Suppressor macrophage treated with lipopolysaccharide for 4 hours (primary cell): Measurements from ENCODE around the gene PRRT2.
"Not testable (repeated sequence)": the region's sequence is repeated elsewhere in the genome, so short reads cannot be mapped to it uniquely, and the experiment has no call there.

Experiments used
- DNase-seq: peaks from one replicate; pipeline ENCODE4 v3.0.0-alpha.2; 2020

The PRRT2 gene

DNA sequence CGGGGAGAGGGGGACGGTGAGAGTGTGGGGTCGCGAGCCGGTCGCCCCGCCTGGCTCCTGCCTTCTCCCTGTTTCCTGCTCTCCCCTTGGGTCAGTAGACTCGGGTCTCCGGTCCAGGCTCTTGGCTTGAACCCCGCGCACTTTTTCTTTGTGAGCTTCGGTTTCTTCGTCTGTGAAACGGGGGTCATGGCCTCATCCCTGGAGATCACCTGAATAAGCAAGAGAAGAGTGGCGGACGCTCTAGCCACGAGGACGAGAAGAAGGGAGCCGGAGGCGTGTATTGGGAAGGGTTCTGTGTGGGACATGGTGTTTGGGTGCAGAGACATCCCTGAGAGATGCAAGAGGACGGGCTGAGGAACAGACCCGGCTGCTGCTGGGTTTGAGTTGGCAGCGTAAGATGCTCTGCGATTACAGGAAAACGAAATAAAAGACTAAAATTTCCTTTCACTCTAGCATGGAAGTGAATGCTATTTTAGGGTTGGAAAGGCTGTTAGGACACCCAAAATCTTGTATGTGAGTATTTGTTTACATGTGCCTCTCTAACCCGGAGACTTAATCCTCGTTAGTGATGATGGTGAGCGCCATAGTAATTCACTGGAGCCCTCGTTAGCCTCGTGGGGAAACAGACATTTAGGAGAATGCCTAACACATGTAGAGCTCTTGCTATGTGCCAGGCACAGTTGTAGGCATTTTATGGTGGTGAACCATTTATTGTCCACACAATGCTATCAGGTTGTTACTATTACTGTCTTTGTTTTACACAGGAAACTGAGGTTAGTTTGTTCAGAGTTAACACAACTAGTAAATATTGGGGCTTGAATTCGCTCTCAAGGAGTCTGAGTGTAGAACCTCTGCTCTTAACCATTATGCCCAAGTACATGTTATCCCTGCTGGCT, 20.8 kb upstream of the PRRT2 start:
- no peak for DNase-seq

DNA sequence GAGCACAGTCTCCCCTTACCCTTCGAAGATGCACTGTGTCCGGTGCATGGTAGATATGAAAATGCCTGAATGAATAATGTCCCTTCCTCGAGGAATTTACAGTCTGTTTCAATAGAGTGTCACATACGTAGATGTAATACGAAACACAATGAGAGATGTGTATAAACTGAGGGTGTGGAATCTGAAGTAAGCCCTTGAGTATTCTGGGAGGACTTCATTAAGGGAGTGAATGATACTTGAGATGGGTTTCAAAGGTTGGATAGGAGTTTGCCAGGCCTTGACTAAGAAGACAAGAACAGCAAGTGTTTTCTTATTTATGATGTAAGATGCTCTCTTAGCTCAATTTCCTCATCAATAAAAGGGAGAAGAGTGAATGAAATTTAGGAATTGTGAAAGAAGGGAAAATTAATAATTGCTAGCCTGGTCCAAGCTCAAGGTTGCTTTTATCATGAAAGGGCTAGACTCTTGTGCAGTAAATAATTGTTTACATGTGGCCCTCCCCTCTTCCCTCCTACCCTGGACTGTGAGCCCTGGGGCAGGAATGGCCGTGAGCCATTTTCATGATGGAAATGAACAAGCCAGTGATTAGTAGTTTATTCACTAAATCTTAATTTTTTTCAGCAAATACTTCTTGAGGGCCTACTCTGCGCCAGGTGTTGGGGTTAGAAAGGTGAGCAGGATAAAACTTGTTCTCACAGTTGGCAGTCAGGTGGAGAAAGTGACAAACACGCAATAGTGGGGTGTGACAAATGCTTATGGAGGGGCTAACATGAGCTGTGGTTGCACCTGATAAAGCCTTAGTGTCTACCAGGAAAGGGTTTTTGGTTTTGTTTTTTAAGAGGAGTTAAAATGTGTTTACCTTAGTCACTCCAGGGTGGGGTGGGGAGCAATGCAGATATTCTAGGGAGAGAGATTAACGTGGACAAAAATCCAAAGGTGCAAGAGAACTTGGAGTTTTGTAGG, 19.9 kb upstream of the PRRT2 start:
- no peak for DNase-seq

DNA sequence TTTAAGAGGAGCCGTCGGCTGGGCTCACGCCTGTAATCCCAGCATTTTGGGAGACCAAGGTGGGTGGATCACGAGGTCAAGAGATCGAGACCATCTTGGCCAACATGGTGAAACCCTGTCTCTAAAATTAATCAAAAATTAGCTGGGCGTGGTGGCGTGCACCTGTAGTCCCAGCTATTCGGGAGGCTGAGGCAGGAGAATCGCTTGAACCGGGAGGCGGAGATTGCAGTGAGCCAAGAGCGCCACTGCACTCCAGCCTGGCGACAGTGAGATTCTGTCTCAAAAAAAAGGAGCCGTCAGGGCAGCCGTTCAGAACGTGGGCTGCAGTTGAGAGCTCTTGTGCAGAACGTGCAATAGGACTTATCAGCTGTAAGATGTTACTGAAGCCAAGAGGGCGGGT, 18.8 kb upstream of the PRRT2 start:
- not testable (repeated sequence) for DNase-seq

DNA sequence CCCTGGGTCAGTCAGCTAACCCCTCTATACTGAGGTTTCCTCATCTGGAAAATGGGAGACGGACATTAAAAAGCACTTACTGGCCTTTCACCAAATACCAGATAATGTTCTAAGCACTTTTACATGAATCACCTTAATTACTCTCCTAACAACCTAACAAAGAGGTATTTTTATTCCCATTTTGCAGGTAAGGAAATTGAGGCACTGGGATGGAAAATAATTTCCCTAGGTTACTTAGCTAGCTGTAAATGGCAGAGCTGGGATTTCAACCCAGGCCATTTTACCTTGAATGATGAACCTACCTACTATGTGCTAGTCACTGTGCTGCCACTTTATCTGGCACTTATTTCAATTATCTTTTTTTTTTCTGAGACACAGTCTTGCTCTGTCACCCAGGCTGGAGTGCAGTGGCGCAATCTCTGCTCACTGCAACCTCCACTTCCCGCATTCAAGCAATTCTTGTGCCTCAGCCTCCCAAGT, 17.7 kb upstream of the PRRT2 start:
- DNase-seq = no peak

DNA sequence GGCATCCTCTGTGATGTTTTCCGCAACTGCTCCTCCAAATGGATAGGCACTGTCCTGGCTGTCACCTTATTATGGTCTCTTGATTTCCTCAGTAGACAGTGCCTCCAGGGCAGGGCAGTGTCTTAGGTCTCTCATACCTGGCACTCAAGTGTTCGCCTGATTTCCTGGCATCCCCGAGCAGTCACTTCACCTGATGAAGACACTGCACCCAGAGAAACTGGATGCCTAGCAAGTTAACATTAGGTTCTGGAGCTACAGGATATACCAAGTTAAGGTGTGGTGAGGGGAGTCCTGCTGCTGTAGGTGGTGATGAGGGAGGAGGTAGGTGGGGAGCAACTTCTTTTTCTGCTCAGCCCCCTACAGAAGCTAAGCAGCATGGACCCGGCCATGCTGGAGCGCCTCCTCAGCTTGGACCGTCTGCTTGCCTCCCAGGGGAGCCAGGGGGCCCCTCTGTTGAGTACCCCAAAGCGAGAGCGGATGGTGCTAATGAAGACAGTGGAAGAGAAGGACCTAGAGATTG, 9.5 kb upstream of the PRRT2 start:
- no peak for DNase-seq

DNA sequence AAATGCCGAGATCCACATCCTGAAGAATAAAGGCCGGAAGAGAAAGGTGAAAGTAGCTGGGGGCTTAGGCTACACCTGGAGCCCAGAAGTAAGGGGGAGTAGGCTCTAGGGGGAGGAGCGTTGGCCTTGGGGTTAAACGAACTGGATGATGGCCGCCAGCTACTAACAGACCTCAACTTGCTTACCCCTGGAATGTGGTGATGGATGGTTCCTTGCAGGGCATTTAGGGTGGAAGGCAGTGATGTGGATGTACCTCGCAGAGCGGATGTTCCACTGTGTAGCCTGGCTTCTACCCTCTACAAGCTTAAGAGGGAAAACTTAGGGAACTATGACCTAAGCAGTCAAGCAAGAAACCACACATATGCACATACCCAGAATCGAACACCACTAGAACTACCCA, 8.0 kb upstream of the PRRT2 start:
- no peak for DNase-seq

DNA sequence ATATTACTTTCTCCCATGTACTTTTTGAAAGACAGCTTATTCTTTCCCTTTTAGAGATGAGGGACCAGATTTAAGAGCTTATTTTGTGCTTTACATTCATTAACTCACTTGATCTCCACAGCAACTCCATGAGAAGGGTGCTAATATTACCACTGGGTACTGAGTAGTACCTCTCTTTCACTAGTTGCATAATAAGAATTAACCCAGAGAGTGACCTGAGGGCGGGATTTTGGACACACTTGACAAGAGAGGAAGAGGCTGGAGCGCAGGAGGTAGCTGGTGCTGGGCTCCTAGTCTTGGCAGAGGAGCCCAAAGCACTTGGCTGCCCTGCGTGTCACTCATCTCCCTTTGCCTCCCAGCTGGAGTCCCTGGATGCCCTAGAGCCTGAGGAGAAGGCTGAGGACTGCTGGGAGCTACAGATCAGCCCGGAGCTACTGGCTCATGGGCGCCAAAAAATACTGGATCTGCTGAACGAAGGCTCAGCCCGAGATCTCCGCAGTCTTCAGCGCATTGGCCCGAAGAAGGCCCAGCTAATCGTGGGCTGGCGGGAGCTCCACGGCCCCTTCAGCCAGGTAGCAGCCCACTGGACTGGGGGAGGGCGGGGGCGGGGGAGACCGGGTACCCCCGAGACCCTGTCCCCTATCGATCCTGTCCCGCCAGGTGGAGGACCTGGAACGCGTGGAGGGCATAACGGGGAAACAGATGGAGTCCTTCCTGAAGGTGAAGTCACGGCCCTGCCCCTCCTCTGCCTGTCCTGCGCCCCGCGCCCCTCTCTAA, 7.3 kb upstream of the PRRT2 start:
- no peak for DNase-seq

DNA sequence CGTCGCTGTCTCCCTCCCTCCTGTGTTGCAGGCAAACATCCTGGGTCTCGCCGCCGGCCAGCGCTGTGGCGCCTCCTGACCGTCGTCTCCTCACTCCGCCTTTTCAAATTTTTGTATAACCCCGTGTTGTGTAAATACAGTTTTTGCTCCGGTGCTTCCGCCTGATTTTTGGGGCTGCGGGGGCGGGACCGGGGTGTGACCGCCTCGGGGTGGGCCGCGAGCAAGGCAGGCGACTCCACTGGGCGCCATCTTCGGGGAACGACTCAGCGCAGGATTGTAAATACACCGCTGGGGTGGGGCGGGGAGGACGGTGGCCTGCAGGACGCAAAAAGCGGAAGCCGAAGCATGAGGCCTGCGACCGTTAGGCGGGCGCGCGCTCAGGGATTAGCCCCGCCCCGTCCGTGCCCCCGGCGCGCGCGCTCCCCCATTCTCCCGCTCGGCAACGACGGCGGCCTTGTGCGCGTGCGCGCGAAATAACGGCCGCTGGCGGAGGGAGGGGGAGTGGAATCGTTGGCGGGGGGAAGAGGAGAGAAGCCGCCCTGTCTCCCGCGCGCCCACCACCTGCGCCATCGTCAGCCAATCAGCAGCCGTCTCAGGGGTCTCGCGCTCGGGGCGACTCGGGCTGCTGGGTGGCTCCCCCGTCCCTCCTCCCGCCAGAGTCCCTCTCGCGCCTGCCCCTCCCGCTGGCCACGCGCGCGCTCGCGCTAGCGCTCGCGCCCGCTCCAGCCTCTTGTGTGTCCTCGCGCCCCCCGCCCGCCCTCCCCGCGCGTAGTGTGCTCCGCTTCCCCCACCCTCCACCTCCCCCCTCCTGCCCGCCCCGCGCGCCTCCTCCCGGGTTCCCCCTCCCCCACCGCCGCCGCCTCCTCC, 6.5 kb upstream of the PRRT2 start:
- DNase-seq = peak; percentile 99

DNA sequence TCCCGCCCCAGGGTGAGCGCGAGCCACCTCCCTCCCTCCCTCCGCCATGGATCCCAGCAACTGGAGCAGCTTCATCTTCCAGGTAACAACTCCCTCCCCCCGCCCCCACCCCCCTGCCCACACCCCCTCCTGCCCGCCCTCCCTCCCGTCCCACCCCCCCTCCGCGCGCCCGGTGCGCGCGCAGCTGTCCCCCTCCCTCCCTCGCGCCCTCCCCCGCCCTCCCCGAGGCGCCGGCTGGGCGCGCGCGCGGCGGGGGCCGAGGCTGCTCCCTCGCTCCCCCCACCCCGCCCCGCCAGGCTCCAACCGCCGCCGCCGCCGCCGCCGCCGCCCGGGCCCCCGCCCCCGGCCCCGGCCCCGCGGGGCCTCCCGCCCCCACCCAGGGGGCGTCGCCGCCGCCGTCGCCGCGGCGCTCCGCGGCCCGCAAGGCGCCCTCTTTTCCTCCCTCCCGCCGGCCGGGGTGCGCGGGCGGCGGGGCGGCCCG, 5.9 kb upstream of the PRRT2 start, which contains the start of gene MAZ:
Gene MAZ, plus strand, starts transcription at position 431 of the 481 bp plus-strand sequence. CDS start 173 bp downstream, outside the sequence.
- DNase-seq = peak; percentile 73

DNA sequence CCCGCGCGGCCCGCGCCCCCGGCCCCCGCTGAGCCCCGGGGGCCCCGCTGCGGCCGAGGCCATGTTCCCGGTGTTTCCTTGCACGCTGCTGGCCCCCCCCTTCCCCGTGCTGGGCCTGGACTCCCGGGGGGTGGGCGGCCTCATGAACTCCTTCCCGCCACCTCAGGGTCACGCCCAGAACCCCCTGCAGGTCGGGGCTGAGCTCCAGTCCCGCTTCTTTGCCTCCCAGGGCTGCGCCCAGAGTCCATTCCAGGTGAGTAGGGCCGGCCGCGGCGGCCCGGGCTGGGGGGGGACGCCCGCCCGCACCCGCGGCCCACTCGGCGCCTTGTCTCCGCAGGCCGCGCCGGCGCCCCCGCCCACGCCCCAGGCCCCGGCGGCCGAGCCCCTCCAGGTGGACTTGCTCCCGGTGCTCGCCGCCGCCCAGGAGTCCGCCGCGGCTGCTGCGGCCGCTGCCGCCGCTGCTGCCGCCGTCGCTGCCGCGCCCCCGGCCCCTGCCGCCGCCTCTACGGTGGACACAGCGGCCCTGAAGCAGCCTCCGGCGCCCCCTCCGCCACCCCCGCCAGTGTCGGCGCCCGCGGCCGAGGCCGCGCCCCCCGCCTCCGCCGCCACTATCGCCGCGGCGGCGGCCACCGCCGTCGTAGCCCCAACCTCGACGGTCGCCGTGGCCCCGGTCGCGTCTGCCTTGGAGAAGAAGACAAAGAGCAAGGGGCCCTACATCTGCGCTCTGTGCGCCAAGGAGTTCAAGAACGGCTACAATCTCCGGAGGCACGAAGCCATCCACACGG, 5.2 kb upstream of the PRRT2 start:
- DNase-seq = no peak

DNA sequence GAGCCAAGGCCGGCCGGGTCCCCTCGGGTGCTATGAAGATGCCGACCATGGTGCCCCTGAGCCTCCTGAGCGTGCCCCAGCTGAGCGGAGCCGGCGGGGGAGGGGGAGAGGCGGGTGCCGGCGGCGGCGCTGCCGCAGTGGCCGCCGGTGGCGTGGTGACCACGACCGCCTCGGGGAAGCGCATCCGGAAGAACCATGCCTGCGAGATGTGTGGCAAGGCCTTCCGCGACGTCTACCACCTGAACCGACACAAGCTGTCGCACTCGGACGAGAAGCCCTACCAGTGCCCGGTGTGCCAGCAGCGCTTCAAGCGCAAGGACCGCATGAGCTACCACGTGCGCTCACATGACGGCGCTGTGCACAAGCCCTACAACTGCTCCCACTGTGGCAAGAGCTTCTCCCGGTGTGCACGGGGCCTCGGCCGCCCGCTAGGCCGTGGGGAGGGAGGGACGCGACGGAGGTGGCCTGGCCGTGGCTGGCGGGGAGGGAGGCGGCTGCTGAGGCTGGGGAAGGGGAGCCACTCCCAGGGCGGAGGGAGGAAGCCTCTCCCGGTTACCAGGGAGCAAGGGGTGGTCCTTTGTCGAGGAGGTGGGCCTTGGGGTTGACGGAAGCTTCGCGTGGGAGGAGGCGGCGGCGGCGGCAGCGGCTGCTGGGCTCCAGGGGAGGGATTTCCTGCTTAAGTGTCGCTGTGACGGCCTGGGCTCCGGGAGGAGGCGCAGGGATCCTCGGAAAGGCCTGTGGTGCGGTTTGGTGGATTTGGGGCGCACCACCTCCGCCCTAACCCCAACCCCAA, 4.4 kb upstream of the PRRT2 start:
- peak; percentile 89 for DNase-seq

DNA sequence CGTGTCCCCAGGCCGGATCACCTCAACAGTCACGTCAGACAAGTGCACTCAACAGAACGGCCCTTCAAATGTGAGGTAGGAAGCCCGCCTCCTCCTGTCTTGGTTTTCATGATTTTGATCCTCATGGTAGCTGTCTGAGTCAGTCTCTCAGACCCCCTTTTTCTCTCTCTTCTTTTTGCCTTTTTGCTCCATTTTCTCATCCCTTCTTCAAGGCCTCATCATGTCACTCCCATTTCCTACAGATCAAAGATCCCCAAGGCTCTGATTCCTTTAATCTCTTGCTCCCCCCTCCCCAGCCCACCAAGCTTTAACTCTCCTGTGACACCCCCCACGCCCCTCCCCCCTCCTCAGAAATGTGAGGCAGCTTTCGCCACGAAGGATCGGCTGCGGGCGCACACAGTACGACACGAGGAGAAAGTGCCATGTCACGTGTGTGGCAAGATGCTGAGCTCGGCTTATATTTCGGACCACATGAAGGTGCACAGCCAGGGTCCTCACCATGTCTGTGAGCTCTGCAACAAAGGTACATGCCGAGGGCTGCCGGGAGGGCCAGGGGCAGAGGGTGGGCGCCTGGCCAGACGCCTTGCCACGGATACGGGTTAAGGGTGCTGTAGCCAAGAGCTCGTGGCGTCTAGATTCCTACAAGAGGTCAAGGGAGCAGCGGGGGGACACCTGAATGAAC, 3.6 kb upstream of the PRRT2 start:
- no peak for DNase-seq

DNA sequence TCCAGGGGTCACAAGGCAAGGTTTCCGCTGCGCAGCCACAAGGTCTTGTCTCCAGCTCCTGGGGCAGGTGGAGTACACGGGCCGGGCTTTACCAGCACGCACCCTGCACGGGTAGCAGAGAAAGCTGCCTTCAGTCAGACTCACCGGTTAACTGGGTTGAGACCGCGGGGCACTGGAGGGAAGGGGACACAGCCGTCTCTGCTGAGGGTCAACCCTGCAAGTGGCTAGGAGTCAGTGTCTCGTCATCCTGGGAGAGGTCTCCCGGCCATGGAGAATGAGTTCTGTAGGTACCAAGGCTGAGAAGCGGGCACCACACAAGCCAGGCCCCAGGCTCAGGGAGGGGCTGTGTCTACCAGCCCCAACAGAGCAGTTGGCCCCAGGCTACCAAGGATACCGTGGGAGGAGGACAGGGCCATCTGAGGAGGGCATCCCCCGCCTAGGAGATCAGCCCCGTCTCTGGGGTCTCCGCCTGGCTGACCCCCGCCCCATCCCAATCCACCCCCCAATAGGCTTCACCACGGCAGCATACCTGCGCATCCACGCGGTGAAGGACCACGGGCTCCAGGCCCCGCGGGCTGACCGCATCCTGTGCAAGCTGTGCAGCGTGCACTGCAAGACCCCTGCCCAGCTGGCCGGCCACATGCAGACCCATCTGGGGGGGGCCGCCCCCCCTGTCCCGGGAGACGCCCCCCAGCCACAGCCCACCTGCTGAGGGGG, 2.8 kb upstream of the PRRT2 start:
- no peak for DNase-seq

DNA sequence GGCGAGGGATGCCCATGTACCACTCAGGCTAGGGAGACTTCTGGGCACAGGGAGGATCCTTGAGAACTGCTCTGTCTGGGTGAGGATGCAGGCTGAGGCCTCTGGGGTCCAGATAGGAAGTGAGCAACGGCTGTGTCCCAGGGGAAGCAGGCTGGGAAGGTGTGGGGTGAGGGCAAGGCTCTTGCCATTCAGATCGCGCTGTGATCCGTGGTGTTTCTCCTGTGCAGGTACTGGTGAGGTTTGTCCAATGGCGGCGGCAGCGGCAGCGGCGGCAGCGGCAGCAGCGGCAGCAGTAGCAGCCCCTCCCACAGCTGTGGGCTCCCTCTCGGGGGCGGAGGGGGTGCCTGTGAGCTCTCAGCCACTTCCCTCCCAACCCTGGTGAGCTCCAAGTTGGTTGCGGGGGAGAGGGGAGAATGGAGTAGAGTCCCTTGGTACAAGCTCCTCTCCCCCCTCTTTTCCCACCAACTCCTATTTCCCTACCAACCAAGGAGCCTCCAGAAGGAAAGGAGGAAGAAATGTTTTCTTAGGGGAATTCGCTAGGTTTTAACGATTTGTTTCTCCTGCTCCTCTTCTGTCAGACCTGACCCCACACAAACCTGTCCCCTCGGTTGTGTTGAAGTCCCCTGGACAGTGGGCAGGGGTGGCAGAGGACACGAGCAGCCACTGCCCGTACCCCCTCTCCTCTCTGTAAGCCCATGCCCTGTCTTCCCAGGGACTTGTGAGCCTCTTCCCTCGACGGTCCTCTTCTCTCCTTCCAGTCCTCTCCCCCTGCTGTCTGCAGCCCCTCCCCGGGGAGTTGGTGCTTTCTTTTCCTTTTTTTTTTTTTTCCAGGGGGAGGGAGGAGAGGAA, 1.9 kb upstream of the PRRT2 start:
- no peak for DNase-seq

DNA sequence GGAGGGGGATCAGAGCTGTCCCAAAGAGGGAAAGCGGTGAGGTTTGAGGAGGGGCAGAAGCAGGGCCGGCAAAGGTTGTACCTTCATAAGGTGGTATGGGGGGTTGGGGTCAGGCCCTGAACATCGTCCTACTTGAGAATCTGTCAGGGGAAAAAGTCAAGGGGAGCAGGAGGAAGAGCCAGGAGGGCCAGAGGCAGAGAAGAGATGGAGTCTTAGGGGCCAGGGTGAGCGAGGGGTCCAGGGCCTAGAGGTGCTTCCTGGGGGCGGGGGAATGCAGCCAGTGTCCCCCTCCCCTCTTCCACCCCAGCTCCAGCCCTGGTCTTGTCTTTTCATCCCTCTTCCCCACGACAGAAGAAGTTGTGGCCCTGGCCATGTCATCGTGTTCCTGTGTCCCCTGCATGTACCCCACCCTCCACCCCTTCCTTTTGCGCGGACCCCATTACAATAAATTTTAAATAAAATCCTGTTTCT, 1.3 kb upstream of the PRRT2 start:
- DNase-seq = no peak

DNA sequence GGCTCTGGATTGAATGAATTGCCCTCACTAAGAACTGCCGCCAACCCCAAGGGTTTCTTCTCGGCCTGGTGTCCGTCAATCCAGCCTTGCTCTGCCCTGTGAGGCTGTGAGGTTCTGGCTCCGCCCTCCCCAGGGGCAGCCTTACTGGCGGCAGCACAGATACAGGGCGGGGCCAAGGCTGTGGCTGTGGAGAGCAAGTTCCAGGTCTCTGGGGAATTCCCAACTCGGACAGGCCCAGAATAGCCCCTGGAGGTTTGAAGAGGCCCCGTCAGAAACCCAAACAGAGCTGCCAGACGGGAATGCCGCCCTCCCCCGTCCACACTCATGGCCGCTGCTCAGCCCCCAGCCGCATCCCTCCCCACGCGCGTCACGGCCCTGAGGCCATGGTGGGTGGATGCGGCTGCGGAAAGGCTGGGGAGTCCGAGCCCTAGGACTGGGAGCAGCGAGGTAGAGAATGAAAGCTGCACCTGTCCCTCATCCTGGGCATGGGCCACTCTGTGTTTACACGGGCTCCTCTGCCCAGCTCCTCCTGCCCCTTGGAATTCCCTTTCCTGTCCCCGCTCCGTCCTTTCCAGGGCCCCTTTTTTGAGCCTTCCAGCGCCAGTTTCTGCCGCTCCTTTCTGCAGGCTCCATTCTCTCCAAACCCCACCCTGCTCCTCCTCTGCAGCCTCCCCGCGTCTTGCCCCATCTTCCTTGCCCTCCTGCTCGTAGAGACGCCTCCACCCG, 660 bp upstream of the PRRT2 start:
- DNase-seq = peak; percentile 96
